Prostate gland (tissue), 2 donors: ENCODE data around the gene LVRN. TPM values are rescaled to one million over a fixed set of nuclear protein-coding genes. Genes with fewer than 3 reads are reported as not detected.

Source experiments
- DNase-seq: peaks from one replicate; pipeline ENCODE4 v3.0.0-alpha.2; 2019; ENCODE audit warnings: low spot score
- H3K27ac ChIP-seq, 2 donors: fragments of 200-600 bp; sonication (generic); 2 replicates each; pipeline ENCODE4 v1.5.1; 2017 to 2019
- H3K27me3 ChIP-seq: fragments of 200-600 bp; sonication (generic); replicated peaks from 2 replicates; pipeline ENCODE4 v1.5.1; 2019; ENCODE audit not compliant: insufficient read depth
- H3K36me3 ChIP-seq, 2 donors: fragments of 200-600 bp; sonication (generic); 1 replicate in 1 of 2; 2 replicates in 1 of 2; pipeline versions ENCODE4 v1.5.1 to v1.8.1; 2017 to 2019
- H3K4me1 ChIP-seq: fragments of 200-600 bp; sonication (generic); replicated peaks from 2 replicates; pipeline ENCODE4 v1.5.1; 2019
- H3K4me3 ChIP-seq, 2 donors: fragments of 200-600 bp; sonication (generic); 2 replicates each; pipeline ENCODE4 v1.5.1; 2017 to 2019
- H3K9me3 ChIP-seq: fragments of 200-600 bp; sonication (generic); 2 replicates; pipeline ENCODE4 v1.5.1; 2017
- CTCF ChIP-seq, 4 experiments: fragments of 200-600 bp in 2 of 4; fragments of 450-650 bp in 2 of 4; sonication (generic) in 2 of 4; IDR thresholded peaks; 1 replicate in 3 of 4; 2 replicates in 1 of 4; pipeline ENCODE4 v1.5.1; 2016 to 2019; ENCODE audit warnings: antibody characterized with exemption in 4 of 4, mild to moderate bottlenecking in 2 of 4, moderate library complexity in 2 of 4
- POLR2A ChIP-seq: fragments of 450-650 bp; IDR thresholded peaks from one replicate; pipeline ENCODE4 v1.6.1; 2016; ENCODE audit warnings: antibody characterized with exemption, mild to moderate bottlenecking
- POLR2AphosphoS5 ChIP-seq: sonication (generic); formaldehyde crosslinking; IDR thresholded peaks from one replicate; pipeline ENCODE4 v1.6.1; 2017; ENCODE audit warnings: antibody characterized with exemption
- WGBS: methylation state at CpG from one replicate; pipeline ENCODE4 v1.1.5; 2018; 5-methylcytosine and 5-hydroxymethylcytosine counted together
- intact Hi-C: fragments of 100-400 bp; cut with DNase I; formaldehyde crosslinking; loops from one replicate; pipeline ENCODE4 v1.14.2; 2022
- total RNA-seq, 2 donors: library from RNA; depleted of rRNA; stranded (reverse); fragments of >200 nt; gene quantifications; one replicate each; pipeline ENCODE4 v1.1.0, GENCODE V29; 2016

The LVRN gene
- total RNA-seq, 2 donors from 2014 or later: not detected

- no peak for TF ChIP-seq POLR2AphosphoS5
- TF ChIP-seq CTCF (IDR thresholded peaks at IDR 0.05): no peak
- no peak for TF ChIP-seq POLR2A
- no peaks in the 10 kb centered on the region for H3K4me1 ChIP-seq
- H3K4me3 ChIP-seq: no peak overlapping the region
- H3K36me3 ChIP-seq: no peaks in the 10 kb centered on the region
- intact Hi-C loops: no loop called here
- DNase-seq: no peak
- H3K27ac ChIP-seq: no peak overlapping the region
- H3K9me3 ChIP-seq: no peaks in the 10 kb centered on the region
- 64% methylated on average over 6 of the region's 6 CpGs for WGBS
- no peaks in the 10 kb centered on the region for H3K27me3 ChIP-seq
Observed at GRCh38 chr5:115932991-115933390, 29.3 kb upstream of the LVRN start.

GRCh38 chr5:115934388-115934974 is 27.8 kb upstream of the LVRN start:
- Histone ChIP-seq H3K36me3 (no peaks in the 10 kb centered on the region), H3K27me3 (no peaks in the 10 kb centered on the region), H3K4me1 (no peaks in the 10 kb centered on the region), H3K4me3 (no peak overlapping the region), H3K9me3 (no peaks in the 10 kb centered on the region), H3K27ac (no peak overlapping the region)
- TF ChIP-seq POLR2AphosphoS5 (no peak), POLR2A (no peak), CTCF (IDR thresholded peaks at IDR 0.05) (no peak)
- 96% methylated on average over 10 of the region's 10 CpGs for WGBS
- DNase-seq: no peak
- intact Hi-C loops: no loop called here

GRCh38 chr5:115936031-115936430 is 26.2 kb upstream of the LVRN start:
- Histone ChIP-seq H3K4me1 (no peaks in the 10 kb centered on the region), H3K27me3 (no peaks in the 10 kb centered on the region), H3K4me3 (no peak overlapping the region), H3K9me3 (no peaks in the 10 kb centered on the region), H3K36me3 (no peaks in the 10 kb centered on the region), H3K27ac (no peak overlapping the region)
- DNase-seq: no peak
- 95% methylated on average over 1 of the region's 1 CpG for WGBS
- intact Hi-C loops: no loop called here
- TF ChIP-seq POLR2A: no peak
- TF ChIP-seq POLR2AphosphoS5: no peak
- no peak for TF ChIP-seq CTCF (IDR thresholded peaks at IDR 0.05)

DNA sequence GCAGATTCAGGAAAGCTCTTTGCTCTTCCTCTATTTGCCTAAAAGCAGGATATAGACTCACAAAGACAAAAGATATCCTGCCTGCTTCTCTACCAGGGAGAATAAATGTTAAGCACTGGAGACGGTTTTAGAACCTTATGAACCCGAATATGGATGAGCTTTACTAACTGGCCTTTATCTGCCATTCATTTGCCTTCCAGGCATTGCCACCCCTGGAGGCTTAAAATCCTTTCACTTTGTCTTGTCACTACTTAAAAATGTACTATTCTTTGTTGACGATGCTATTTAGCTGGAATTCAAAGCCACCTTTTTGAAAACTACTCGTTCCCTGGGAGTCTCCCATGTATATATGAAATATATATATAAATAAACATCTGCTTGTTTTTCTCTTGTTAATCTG is 23.2 kb upstream of the LVRN start:
- no peak overlapping the region for H3K4me3 ChIP-seq
- WGBS: 49% methylated on average over 4 of the region's 4 CpGs
- H3K9me3 ChIP-seq: no peaks in the 10 kb centered on the region
- no peaks in the 10 kb centered on the region for H3K27me3 ChIP-seq
- H3K36me3 ChIP-seq: no peaks in the 10 kb centered on the region
- TF ChIP-seq POLR2AphosphoS5: no peak
- TF ChIP-seq POLR2A: no peak
- no peak for TF ChIP-seq CTCF (IDR thresholded peaks at IDR 0.05)
- intact Hi-C loops: no loop called here
- no peak for DNase-seq
- H3K4me1 ChIP-seq: no peaks in the 10 kb centered on the region
- no peak overlapping the region for H3K27ac ChIP-seq

- 80% methylated on average over 3 of the region's 4 CpGs for WGBS
- Histone ChIP-seq H3K4me1 (no peaks in the 10 kb centered on the region), H3K4me3 (no peak overlapping the region), H3K9me3 (no peaks in the 10 kb centered on the region), H3K27ac (no peak overlapping the region), H3K36me3 (no peaks in the 10 kb centered on the region), H3K27me3 (no peaks in the 10 kb centered on the region)
- intact Hi-C loops: no loop called here
- DNase-seq: no peak
- TF ChIP-seq POLR2AphosphoS5: no peak
Observed at GRCh38 chr5:115940080-115940810, 22.0 kb upstream of the LVRN start.
